IPS DF 4.7 (cell line): ENCODE results near the gene NAPG.
"Not testable (repeated sequence)": the region's sequence is repeated elsewhere in the genome, so short reads cannot be mapped to it uniquely, and the experiment has no call there.

Experiments
- DNase-seq: peaks from one replicate; pipeline ENCODE4 v3.0.0-alpha.2; 2013; ENCODE audit warnings: low spot score; ENCODE audit errors: extremely low read depth

Gene NAPG

DNA sequence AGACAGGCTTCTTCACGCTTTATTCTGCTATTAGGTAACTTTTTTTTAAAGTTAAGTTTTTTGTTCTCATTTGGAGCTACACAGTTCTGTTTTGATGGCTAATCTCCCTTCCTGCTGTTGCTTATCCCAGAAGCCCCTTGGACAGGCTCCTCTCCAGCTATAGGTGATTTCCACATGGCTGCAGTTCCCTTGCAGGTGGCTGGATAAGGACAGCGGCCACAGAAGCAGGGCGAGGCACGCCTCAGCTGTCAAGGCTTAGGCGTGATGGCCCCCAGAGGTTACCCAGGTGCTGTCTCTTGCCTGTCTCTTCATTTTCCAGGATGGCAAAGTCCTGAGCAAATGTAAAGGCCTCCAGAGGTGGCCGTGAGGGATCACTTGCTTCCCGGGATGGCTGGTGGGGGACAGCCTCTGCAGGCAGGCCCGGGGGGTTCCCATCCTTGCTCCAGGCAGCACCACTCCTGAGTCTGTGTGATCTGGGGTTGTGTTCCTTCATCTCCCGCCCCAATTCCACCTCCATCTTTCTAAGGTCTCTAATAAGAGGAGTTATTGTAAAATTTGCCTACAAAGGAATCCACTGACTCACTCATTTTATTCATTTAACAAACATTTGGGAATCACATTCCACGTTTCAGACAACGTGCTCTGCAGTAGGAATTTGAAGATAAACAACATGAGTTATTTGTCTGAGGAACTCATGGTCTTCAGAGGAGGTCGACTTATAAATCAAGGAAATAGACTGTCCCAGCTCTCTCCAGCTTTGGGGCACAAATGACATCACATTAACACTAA lies 53.4 kb downstream of the NAPG start:
- DNase-seq, result no peak

DNA sequence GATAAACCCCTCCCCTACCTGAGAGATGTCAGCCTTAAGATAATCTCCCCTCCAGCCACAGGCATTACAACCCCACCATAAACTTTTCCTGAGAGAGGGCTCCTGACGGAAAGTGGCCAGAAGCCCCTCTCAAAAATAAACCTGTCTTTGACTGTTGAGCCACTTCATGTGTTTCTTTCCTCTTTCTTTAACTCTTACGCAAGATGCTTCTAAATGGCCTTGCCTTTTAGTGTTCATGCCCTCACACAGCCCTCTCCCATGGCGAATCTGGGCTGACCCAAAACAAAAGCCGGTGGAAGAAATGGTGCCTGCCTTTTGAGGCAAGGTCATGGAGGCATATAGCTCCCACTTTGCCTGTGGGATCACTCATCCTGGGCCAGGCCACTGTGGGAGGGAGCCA lies 54.4 kb downstream of the NAPG start:
- DNase-seq, result no peak

DNA sequence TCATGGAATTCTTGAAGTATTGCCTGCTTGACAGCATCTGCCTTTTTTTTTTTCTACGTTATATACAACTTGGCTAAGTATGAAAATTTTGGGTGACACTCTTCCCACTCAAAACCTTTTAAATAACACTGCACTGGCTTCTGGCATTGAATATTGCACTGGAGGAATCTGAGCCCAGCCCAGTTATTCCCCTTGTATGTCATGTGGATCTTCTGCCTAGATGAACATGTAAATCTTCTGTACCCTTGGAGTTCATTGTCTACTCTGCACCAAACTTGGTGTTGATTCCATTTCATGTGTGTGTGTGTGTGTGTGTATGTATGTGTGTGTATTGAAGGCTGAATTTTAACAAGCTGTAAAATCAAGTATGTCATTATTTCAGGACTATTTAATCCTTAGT lies 59.4 kb downstream of the NAPG start:
- no peak for DNase-seq

DNA sequence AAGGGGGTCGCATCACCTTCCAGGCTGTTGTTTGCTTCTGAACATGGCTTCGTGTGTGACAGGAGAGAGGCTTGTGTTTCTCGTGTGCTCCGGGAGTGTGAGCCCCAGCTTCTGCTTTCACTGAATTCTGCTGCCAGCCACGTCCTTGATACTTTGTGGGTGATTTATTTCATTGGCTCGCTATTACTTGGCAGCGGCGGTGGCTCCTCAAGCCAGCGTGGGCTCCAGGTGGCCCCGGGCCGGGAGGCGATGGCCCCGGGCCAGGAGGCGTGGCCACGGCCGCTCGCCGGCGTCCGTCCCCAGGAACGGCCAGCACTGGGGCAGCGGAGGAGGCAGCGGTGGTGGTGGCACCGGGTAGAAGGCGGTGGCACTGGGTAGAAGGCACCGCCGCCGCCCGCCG lies 63.1 kb downstream of the NAPG start:
- DNase-seq, result no peak

DNA sequence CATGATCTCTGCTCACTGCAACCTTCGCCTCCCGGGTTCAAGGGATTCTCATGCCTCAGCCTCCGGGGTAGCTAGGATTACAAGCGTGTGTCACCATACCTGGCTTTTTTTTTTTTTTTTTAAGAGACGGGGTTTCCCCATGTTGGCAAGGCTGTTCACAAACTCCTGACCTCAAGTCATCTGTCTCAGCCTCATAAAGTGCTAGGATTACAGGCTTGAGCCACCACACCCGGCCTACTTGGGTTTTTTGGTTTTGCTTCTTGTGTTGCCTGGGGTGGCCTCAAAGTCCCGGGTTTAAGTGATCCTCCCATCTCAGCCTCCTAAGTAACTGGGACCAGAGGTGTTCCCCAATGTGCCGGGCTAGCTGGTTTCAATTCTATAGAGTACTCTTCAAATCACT lies 64.6 kb downstream of the NAPG start:
- DNase-seq, result no peak

DNA sequence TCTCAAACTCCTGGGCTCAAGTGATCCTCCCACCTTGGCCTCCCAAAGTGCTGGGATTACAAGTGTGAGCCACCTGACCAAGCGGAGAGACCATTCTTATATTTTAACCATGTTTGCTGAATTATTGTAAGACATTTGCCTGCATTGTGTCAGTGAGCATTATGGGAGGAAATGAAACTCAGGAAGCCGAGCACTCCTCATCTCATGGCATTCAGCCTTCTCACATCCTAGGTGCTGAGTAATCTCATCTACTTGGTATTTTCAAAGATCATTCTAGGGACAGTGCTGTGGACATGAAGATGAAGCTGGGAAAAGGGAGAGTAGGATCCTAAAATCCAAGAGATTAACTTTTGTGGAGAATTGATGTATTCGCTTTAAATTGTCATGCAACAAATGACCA lies 66.1 kb downstream of the NAPG start:
- no peak for DNase-seq

DNA sequence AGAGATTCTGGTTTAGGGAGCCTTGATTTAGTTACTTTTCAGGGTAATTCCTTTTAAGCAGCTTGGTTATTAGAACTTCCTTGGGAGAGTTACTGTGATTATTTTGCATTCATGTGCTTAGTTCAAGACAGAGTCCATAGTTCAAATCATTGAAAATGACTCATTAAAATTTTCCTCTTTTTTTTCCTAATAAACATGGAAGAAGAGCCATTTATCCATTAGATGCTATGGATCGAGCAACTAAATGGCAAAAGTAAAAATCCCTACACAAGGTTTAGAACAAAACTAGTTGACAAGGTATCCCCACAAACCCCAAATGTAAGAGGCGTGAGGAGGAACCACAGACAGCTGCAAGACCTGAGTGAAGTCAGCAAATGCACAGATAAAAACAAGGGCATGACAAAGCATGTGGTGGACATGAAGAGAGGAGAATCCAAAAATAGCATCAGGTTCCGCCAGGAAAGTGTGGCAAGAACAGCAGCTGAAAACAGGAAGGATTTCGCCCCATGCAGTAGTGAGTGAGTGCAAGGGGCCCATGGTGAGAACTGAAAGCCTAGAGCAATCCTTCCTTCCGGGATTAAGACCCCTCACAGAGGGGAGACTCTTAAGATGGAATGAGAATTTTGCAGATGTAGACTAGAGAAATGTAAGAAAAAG lies 67.7 kb downstream of the NAPG start:
- not testable (repeated sequence) for DNase-seq

DNA sequence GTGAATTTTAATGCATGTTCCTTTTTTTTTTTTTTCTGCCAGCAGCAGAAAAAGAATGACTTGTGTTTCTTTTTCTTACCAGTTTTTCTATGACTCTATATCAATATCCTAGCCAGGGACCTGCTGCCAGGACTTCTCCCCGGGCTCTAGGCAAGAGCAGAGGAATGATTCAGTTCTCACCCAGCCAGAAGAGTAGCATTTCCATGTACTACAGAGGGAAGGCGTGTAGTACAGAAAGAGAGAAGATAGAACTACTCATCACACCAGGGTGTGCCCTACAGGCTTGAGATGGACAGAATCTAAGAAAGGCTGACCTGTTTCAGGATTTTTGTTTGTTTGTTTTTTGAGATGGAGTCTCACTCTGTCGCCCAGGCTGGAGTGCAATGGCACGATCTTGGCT lies 70.1 kb downstream of the NAPG start:
- not testable (repeated sequence) for DNase-seq

DNA sequence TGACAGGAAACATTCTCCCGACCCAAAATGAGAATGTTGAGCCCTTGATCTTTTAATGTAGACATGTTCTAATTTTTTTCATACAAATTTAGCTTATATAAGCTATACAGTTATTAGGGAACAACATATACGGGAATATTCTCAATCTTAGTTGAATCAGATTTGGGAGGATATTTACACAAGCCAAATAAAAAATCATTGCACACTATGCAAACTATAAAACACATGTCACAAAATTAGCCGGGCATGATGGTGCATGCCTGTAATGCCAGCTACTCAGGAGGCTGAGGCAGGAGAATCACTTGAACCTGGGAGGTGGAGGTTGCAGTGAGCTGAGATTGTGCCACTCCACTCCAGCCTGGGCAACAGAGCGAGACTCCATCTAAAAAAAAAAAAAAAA lies 71.9 kb downstream of the NAPG start:
- not testable (repeated sequence) for DNase-seq

DNA sequence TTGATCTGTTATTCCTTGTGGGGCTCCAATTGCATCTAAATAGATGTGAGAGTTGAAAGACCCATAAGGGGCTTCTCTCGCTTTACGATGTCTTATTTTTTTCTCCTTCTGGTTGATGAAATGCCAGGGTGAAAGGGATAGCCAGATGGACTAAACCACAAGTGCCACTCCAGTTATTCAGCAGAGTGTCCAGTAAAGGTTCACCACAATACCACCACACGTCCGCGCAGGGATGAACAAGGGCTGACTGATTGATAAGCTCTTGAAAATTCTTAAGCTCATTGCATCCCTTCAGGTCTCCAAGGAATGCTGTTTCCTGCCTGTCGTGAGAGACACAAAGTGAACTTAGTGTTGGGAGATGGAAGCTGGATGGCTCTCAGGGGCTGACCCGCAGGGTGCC lies 74.9 kb downstream of the NAPG start:
- DNase-seq, result not testable (repeated sequence)
